Gastroesophageal sphincter (tissue), 3 donors: ENCODE results near the gene CDC42EP3.

Experiments used
- POLR2A ChIP-seq, 2 donors: fragments of 450-650 bp; IDR thresholded peaks; one replicate each; pipeline ENCODE4 v1.6.1; 2017; ENCODE audit warnings: antibody characterized with exemption in 2 of 2, mild to moderate bottlenecking in 2 of 2, moderate library complexity in 1 of 2
- POLR2AphosphoS5 ChIP-seq: sonication (generic); formaldehyde crosslinking; IDR thresholded peaks from one replicate; pipeline ENCODE4 v1.6.1; 2017; ENCODE audit warnings: antibody characterized with exemption
- TF ChIP-seq, protein P1 (sequence below), 4 experiments: fragments of 200-600 bp in 2 of 4; fragments of 450-650 bp in 2 of 4; sonication (generic) in 1 of 4; IDR thresholded peaks; one replicate each; pipeline ENCODE4 v1.5.1; 2017 to 2019; ENCODE audit warnings: antibody characterized with exemption in 4 of 4, mild to moderate bottlenecking in 2 of 4, moderate library complexity in 2 of 4

DNA sequence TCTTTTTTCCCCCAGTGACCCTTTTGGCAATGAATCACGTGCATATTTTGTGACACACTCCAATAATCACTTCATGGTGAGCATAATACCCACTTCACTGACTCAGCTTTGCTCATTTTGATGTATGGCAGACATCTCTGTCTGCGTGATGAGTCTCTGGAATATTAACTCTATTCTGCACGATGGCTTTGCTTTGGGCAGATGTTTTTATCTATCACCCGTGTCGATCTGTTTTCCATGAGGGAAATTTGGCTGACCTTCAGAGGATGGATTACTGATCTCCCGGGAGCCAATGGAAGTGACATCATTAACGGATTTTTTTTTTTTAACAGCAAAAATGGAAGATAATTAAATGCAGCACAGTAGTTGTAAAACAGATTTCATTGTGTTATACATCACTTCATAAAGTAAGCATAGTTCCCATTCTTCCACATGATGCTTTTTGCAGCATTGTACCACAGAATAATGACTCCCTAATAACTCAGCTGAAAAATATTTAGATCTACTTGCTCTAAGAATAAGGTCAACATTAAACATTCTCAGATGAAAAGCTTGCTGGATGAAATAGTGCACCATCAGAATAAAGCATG is 29.8 kb downstream of the CDC42EP3 start:
- TF ChIP-seq, protein P1, sequence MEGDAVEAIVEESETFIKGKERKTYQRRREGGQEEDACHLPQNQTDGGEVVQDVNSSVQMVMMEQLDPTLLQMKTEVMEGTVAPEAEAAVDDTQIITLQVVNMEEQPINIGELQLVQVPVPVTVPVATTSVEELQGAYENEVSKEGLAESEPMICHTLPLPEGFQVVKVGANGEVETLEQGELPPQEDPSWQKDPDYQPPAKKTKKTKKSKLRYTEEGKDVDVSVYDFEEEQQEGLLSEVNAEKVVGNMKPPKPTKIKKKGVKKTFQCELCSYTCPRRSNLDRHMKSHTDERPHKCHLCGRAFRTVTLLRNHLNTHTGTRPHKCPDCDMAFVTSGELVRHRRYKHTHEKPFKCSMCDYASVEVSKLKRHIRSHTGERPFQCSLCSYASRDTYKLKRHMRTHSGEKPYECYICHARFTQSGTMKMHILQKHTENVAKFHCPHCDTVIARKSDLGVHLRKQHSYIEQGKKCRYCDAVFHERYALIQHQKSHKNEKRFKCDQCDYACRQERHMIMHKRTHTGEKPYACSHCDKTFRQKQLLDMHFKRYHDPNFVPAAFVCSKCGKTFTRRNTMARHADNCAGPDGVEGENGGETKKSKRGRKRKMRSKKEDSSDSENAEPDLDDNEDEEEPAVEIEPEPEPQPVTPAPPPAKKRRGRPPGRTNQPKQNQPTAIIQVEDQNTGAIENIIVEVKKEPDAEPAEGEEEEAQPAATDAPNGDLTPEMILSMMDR (IDR thresholded peaks at IDR 0.05), result no peak
- TF ChIP-seq POLR2A (IDR thresholded peaks at IDR 0.05) (no peak), POLR2AphosphoS5 (no peak)
